ENCODE data around the gene SLC50A1.

GRCh38 chr1:155127967-155128754 is 7.5 kb upstream of the SLC50A1 start:
- TF ChIP-seq CTCF (IDR thresholded peaks at IDR 0.05) (no peak), CREM (CRISPR knock-in tag; IDR thresholded peaks at IDR 0.05) (no peak), ZBTB21 (CRISPR knock-in tag; IDR thresholded peaks at IDR 0.05; ENCODE audit: borderline replicate concordance) (no peak), NR1H2 (CRISPR knock-in tag; IDR thresholded peaks at IDR 0.05) (no peak), ZNF416 (CRISPR knock-in tag; IDR thresholded peaks at IDR 0.05) (no peak), NR2C2 (CRISPR knock-in tag; IDR thresholded peaks at IDR 0.05) (no peak), ZNF425 (CRISPR knock-in tag; conservative IDR thresholded peaks at IDR 0.05) (no peak), ATF6 (CRISPR knock-in tag; IDR thresholded peaks at IDR 0.05) (no peak), USF2 (CRISPR knock-in tag; IDR thresholded peaks at IDR 0.05) (no peak)

Data from WTC11 (cell line).